ENCODE results near the gene TSSK3. TPM values are rescaled to one million over a fixed set of nuclear protein-coding genes. Genes with fewer than 3 reads are reported as not detected.

Gene TSSK3
- total and polyA plus RNA-seq, 9 of the 15 experiments (the other 6 are each of a cell fraction or from before 2014, with no cell fraction given), result 0.27 to 2.8 (median 1.9) TPM

- TF ChIP-seq CHAMP1 (IDR thresholded peaks at IDR 0.05) (no peak), ZBTB11 (CRISPR knock-in tag; IDR thresholded peaks at IDR 0.05) (peak in 1 of 3 experiments; percentile 33; a peak in 1 of 6 replicates), ZNF239 (CRISPR knock-in tag; IDR thresholded peaks at IDR 0.05) (no peak), SAP30 (IDR thresholded peaks at IDR 0.05; ENCODE audit: borderline replicate concordance, insufficient read depth, low read depth, low read length, poor library complexity, severe bottlenecking) (peak; percentile 23), RBM22 (IDR thresholded peaks at IDR 0.05; ENCODE audit: low read depth, low read length, poor library complexity, severe bottlenecking) (peak; percentile 27)
These were observed 26.9 kb upstream of the TSSK3 start (continued) for GRCh38 chr1:32335535-32335789.
